SKM-1 (cell line): ENCODE data around the gene SLF1.

ENCODE experiments used
- DNase-seq: peaks from one replicate; lab custom pipeline; 2025; ENCODE audit not compliant: unreplicated experiment; lab: John Stamatoyannopoulos, UW

SLF1 gene

GRCh38 chr5:94660506-94660905, 42.0 kb downstream of the SLF1 start:
- no peak for DNase-seq

DNA sequence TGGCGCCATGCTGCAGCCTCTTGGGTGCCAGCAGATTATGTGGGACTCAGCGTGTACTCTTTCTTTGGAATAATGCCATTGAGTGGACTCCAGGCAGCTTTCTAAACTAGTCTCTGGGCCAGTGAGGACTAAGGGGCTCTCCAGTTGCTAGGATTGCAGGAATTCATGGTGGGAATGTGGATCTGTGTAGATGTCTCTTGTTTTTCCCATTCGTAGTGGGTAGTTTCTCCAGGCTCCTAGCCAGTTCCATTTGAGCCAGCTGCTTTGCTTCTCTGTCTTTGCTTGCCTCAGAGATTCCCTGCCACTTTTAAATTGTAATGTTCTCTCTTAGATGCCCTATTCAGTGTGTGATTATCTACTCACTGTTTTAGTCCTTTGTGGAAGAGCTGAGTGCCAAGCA, 42.6 kb downstream of the SLF1 start:
- no peak for DNase-seq

GRCh38 chr5:94667937-94668336, 49.5 kb downstream of the SLF1 start:
- DNase-seq: no peak

- no peak for DNase-seq
Measured at GRCh38 chr5:94670726-94671125, 52.3 kb downstream of the SLF1 start.

GRCh38 chr5:94672746-94673145, 54.3 kb downstream of the SLF1 start:
- no peak for DNase-seq

DNA sequence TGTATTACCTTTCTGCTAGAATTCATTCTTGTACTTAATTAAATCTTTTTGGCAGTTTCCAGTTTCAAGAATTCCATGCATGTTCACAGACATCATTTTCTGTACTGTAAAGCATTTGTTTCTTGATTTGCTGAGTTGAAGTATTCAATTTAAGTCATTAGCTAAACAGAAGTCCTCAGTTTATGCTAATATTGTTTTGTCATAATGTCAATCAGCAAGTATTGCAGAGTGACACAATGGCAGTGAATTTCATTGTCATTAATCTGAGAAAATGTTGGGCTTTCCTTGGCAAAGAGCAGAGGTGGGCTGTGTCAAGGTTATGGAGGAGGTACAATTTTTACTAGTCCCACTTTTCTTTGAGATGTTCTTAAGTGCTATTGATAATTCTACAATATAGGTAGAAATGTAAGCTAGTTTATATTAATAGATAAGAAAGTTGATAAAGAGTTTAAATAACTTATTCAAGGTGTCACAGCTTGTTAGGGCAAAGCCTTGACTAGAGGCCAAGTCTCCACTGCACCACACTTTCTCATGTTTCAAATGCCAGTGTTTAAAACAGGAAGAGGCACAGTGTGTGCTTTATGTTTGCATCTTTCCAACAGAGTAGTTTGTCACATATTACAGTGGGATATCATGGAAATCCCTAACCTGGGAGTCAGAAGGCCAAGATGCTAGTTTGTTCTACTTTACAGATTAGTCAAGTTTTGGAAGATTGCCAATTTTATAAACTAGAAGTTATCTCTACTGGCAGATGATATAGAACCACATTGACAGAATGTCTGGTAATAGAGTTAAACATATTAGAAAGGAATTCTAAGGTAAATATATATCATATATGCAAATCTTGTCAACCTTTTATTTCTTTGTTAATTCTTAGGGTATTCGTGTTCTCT, 56.3 kb downstream of the SLF1 start:
- DNase-seq: no peak

DNA sequence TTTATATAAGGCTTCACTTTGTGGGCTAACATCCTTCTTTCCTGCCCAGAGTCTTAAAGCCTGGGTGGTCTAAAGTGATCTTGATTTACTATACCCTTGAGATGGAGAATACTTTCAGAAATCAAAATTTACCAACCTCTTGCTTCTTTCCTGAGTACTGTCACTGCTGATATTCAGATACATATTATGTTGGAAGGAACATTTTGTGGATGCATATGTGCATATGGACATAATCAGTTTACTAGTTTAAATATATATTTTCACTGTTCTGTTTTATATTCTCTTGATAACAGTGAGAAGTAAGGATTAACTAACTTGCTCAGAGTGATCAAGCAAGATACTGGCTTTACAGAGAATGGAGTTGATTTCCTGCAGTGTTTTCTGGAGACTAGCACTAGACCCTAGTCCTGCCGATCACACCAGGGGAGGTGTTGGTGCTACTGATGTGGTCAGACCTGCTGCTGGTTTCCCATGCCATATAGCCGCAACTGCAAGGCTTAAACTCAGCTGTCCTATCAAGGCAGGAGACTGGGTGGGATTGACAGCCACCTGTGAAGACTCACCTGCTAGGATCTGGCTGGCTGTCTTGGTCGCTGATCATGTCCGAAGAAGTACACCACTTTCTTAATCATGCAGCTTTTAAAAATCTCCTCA, 57.6 kb downstream of the SLF1 start:
- DNase-seq: no peak

GRCh38 chr5:94682814-94683520, 64.5 kb downstream of the SLF1 start:
- DNase-seq: no peak

- no peak for DNase-seq
Measured at GRCh38 chr5:94689908-94690307, 71.4 kb downstream of the SLF1 start.

GRCh38 chr5:94690778-94691177, 72.3 kb downstream of the SLF1 start:
- DNase-seq: no peak

DNA sequence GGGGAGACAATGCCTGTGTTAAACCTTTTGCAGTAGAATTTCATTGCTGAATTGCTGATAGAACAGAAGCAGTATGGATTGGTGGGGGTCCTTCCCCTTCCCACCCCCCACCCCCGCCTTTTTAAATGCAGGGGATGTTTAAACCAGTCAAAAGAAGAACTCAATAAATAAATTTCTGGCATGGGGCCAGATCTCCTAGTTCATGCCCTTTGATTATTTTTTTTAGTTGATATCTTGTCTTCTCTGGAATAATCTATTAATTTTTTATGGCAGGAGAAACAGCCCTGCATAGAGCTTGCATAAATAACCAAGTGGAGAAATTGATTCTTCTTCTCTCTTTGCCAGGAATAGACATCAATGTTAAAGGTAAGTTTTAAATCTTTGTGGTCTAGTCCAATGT, 72.8 kb downstream of the SLF1 start:
- no peak for DNase-seq

DNA sequence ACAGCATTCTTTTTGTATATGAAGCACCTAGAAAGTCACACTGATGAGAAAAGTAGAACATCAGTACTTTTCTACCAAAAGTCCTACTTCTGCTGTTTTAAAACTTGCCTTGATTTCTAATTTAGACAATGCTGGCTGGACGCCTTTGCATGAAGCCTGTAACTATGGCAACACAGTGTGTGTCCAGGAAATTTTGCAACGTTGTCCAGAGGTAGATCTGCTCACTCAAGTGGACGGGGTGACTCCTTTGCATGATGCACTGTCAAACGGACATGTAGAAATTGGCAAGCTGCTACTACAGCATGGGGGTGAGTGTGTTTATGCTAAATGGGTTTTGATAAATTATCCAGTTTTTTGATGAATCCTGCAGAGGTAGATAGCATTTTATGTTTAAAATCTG, 73.5 kb downstream of the SLF1 start:
- DNase-seq: peak; percentile 30

DNA sequence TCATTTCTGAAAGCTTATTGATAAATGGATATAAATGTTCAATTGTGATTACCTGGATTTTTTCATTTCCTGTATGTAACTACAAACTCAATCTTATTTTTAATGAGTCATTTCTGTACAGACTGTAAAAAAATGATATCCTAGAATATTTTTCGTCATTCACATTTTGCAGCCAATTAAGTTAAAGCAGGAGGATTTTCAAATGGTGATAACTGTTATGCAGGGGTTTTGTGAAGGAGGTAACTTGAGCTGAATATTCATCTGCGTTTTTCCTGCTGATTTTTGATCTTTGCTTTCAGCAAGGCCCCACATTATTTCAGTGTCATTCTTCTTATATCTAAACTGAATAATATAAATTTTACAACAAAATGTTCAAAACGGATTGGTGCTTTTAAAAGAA, 74.1 kb downstream of the SLF1 start:
- DNase-seq: no peak

DNA sequence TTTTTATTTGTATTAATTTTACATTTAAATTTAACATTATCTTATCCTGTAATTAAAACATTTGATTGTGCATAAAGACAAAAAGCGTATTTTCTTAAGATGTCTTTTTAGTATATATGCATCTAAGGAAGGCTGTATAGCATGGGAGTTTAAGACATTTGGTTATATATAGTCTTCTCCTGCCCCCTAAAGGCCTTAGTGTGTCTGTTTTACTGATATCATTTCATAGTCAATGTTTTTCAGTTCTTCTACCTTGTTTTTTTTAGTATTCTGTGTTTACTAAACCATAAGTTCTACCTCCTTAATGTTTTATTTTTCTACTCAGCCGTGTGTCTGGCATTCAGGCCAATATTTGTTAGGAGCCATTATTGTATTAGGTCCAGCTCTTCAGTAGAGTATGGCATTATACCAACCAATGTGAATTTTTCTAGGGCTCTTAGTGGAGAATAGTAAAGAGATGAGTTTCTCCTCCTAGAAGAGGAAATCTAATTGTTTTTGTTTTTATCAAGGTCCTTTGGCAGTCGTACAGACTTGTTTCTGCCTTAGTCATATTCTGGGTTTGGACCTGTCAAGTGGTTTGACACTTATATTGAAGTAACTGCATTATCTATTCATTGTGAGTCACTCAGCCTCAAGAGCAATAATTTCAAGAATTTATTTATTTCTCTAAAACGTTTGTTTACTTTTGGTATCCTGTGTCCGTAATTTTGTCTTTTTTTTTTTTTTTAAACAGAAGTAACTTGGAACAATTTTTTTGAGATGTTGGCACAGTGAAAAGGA, 74.8 kb downstream of the SLF1 start:
- DNase-seq: no peak

- no peak for DNase-seq
Measured at GRCh38 chr5:94693845-94694370, 75.4 kb downstream of the SLF1 start.

GRCh38 chr5:94694671-94695070, 76.2 kb downstream of the SLF1 start:
- DNase-seq: no peak

DNA sequence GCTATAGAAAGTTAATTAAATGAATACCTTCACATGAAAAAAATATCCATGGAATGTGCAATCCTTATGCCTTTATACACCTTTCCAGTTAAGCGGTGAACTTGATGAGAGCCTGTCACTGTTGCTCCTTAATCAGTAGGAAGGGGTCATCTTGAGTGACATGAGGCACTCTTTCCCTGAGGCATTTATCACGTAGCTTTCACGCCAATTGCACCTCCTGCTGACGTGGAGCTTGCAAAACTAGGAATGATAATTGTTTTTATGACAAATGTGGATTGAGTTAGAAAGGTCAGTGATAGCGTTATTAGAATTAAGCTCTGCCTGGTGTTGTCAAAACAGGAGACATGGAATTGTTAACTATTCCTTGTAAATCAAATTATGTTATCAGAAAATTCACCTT, 79.7 kb downstream of the SLF1 start:
- no peak for DNase-seq

- DNase-seq: no peak
Measured at GRCh38 chr5:94699562-94699961, 81.1 kb downstream of the SLF1 start.

DNA sequence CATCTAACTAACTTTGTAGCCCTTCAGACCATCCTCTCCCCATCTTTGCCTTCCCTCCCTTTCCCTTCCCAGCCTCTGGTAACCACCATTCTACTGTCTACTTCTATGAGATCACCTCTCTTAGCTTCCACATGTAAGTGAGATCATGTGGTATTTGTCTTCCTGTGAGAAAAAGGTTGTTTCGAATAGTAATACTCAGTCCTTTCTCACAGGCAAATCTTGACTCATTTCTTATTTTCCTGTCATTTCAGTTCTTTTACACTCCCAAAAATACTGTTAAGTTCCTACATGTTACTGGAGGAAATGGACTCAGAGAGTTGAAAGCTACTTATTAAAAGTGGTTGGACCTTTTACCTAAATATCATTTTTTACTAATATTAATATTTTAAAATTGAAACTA, 82.1 kb downstream of the SLF1 start:
- no peak for DNase-seq

GRCh38 chr5:94702729-94703128, 84.3 kb downstream of the SLF1 start:
- no peak for DNase-seq

- DNase-seq: no peak
Measured at GRCh38 chr5:94705427-94705826, 87.0 kb downstream of the SLF1 start.
